ENCODE measurements around the gene ALPL.
"Not testable (repeated sequence)": the region's sequence is repeated elsewhere in the genome, so short reads cannot be mapped to it uniquely, and the experiment has no call there.

ALPL gene

GRCh38 chr1:21563971-21564370 is 54.7 kb downstream of the ALPL start:
- no peak for DNase-seq

- no peak for DNase-seq
Measured at GRCh38 chr1:21564521-21565095, 55.4 kb downstream of the ALPL start.

GRCh38 chr1:21565285-21565684 is 56.1 kb downstream of the ALPL start:
- DNase-seq = no peak

DNA sequence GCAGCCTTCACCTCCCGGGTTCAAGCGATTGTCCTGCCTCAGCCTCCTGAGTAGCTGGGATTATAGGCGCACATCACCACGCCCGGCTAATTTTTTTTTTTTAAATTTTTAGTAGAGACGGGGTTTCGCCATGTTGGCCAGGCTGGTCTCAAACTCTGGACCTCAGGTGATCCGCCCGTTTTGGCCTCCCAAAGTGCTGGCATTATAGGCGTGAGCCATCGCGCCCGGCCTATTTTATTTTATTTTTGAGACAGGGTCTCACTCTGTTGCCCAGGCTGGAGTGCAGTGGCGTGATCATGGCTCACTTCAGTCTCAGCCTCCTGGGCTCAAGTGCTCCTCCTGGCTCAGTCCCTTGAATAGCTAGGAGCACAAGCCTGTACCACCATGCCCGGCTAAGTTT is 57.1 kb downstream of the ALPL start:
- not testable (repeated sequence) for DNase-seq

GRCh38 chr1:21567241-21568005 is 58.2 kb downstream of the ALPL start:
- DNase-seq = no peak

DNA sequence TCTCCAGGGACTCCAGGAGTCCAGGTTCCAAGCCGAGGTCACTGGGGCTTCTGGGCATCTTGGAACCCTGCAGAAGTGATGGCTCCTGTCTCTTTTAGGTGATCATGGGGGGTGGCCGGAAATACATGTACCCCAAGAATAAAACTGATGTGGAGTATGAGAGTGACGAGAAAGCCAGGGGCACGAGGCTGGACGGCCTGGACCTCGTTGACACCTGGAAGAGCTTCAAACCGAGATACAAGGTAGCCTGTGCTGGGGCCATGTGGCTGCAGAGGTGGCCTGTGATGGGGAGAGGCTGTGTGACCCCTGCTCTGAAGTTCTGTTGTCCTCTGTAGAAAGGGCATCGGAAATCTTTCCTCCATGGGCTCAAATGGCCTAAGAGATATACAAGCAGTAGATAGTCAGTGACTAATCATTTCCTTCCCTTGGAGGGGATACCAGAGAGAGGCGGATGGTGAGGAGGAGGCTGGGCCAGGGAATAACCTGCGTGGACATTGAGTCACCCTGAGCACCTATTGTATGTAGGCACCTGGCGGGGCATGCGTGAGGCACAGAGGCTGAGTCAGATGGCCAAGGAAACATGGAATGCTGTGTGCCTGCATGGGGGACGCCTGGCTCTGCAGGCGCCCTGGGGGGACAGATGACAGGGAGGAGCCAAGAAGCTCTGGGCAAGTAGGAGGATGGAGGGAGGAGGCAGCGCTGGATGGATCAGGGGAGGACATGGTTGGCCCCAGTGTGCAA is 59.0 kb downstream of the ALPL start:
- no peak for DNase-seq

- no peak for DNase-seq
Measured at GRCh38 chr1:21568809-21569385, 59.7 kb downstream of the ALPL start.

DNA sequence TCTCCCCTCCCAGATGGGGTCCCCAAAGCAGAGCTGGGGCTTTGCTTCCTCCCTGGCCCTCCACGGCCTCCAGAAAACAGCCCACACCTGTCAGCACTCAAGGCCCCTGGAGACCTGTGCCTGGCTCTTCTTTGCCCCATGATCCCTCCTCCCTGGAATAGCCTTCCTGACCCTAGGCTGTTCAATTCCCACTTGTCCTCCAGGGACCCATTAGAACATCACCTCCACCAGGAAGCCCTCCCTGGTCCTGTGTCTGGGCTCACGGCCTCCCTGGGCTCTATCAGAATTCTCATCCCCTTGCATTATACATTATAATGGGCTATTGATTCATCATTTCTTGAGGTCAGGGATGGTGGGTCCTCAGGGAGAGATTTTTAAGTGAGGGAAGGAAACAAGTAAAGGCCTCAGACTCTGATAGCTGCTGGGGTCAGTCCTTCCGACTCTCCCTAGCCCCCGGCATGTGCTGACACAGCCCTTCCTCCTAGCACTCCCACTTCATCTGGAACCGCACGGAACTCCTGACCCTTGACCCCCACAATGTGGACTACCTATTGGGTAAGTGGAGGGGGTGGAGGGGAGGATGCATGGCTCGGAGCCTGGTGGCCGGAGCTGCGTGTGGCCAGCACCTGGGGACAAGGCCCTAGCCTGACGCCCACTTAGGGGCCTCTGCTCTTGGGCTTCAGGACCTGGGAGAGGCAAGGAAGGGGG is 60.8 kb downstream of the ALPL start:
- no peak for DNase-seq

DNA sequence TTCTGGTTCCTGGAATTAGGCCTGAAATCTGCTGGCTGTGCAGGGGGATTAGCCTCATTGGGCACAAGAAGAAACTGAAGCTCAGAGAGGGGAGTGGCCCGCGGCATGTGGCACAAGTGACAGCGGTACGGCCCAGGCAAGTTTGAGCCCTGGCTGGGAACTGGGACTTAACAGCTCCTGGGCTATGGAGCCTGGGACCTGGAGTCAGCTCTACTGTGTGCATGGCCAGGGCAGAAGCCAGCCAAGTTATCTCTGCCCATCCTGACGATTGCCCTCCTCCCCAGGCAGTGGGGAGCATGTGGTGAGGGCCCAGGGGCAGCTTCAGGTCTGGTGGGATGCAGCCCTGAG is 61.3 kb downstream of the ALPL start:
- DNase-seq = no peak

- no peak for DNase-seq
Measured at GRCh38 chr1:21570885-21571284, 61.7 kb downstream of the ALPL start.

DNA sequence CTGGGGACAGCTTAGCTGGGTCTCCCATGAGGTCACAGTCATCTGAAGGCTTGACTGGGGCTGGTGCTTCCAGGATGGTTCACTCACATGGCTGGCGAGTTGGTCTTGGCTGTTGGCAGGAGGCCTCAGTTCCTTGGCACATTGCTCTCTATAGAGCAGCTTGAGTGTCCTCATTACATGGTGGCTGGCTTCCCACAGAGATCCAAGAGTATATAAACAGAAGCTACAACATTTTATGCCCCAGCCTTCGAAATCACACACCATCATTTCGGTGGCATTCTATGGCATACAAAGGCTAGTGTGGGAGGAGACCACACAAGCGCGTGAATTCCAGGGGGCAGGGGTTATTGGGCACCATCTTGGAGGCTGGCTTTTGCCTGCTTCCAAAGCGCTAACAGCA is 63.0 kb downstream of the ALPL start:
- no peak for DNase-seq

- no peak for DNase-seq
Measured at GRCh38 chr1:21572735-21573277, 63.6 kb downstream of the ALPL start.

DNA sequence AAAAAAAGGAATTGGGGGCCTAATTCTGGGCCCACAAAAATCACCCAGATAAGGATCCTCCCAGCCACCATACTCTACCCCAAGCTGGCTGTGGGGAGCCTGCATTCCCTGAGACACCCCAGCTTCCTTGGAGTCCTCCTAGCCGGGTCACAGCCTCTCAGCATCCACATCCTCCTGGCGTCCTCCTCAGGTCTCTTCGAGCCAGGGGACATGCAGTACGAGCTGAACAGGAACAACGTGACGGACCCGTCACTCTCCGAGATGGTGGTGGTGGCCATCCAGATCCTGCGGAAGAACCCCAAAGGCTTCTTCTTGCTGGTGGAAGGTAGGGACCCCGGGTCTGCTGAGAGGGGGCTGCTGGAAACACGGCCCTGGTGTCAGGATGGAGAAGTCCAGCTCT is 64.3 kb downstream of the ALPL start:
- no peak for DNase-seq

DNA sequence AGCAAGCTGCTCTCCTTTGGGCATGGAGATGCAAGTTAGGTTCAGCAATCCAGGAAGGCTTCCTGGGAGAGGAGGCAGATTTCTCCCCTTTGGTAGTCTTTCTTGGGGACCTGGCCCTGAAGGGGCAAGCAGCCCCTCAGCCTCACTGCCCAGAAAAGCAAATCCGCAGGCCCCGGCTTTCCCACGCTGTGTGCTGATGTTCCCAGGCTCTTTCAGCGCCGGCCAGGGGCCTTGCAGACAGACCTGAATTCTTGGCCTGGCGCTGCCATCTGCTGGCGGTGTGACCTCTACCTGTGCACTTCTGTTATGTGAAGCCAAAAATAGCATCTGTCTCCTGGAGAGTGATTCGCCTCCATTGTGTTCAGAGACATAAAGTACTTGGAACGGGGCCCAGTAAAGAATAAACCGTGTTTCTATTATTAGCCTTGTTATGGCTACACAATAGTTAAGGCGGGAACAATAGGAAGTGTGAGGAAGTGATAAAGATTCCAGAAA is 64.8 kb downstream of the ALPL start:
- DNase-seq = peak; percentile 57

GRCh38 chr1:21574466-21575151 is 65.4 kb downstream of the ALPL start:
- DNase-seq = no peak

- DNase-seq = no peak
Measured at GRCh38 chr1:21575351-21575942, 66.2 kb downstream of the ALPL start.

DNA sequence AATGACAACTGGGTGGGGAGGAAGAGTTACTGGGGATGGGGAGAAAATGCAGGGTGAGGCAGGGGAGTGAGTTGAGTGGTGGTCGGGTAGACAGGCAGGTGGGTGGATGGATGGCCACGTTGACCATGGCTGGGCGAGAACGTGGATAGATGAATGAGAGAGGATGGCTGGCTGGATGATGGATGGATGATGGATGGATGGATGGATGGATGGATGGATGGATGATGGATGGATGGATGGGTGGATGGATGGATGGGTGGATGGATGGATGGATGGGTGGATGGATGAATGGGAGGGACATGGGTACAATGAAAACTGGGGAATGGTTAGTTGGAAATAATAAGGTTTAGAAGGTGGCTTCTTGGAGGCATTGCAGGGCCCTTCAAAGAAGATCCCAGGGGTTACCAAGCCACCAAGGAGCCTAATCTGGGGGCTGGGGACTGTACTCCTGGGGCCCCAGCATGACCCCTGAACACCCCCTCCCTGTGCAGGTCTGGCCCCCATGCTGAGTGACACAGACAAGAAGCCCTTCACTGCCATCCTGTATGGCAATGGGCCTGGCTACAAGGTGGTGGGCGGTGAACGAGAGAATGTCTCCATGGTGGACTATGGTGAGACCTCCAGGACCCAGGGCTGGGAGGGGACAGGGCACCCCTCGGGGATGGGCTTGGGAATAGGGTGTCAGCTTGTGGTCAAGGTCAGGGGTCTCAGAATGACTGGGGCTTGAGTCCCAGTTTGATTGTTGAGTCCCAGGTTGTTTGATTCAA is 67.0 kb downstream of the ALPL start:
- DNase-seq = no peak

GRCh38 chr1:21576798-21577187 is 67.6 kb downstream of the ALPL start:
- DNase-seq = no peak

- DNase-seq = no peak
Measured at GRCh38 chr1:21577324-21577723, 68.1 kb downstream of the ALPL start.

DNA sequence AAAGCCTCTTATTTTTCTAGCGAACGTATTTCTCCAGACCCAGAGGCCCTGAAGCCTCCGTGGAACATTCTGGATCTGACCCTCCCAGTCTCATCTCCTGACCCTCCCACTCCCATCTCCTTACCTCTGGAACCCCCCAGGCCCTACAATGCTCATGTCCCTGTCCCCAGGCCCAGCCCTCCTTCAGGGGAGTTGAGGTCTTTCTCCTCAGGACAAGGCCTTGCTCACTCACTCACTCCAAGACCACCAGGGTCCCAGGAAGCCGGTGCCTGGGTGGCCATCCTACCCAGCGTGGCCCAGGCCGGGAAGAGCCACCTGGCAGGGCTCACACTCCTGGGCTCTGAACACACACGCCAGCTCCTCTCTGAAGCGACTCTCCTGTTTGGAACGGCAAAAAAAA is 68.7 kb downstream of the ALPL start:
- no peak for DNase-seq

DNA sequence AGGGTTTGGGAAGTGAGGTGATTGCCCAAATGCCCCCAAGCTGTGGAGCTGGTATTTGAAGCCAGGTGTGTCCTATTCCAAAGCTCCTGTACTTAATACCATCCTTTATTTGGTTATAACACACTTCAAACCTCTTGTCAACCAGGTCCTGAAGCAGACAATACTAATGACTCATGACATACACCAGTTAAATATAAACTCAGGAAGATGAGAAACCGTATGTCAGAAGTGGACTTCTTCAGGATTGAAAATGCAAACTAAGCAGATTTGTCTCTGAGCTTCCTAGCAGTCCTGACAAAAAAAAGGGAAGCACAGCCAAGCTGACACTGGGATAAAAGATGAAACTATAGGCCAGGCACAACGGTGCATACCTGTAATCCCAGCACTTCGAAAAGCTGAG is 70.6 kb downstream of the ALPL start:
- DNase-seq = no peak
